Fibroblast of skin of left quadriceps (primary cell): ENCODE data around the gene CD74.
A peak's percentile ranks its signal among the peaks of the same experiment; 100 is the strongest.
"Not testable (repeated sequence)": the region's sequence is repeated elsewhere in the genome, so short reads cannot be mapped to it uniquely, and the experiment has no call there.

Experiments used
- DNase-seq, 2 experiments: peaks; one replicate each; pipeline ENCODE4 v3.0.0-alpha.2; 2013; ENCODE audit warnings: low read depth in 2 of 2

The CD74 gene

GRCh38 chr5:150412319-150413175 is at the start of gene CD74:
Gene CD74 (minus strand): TSS chr5:150412910. CDS start chr5:150412749, 161 bp downstream.
- DNase-seq, result no peak

GRCh38 chr5:150461231-150461630 is 48.5 kb upstream of the CD74 start:
- DNase-seq, result no peak

GRCh38 chr5:150460781-150461180 is 48.1 kb upstream of the CD74 start:
- DNase-seq, result no peak

GRCh38 chr5:150458802-150459557 is 46.3 kb upstream of the CD74 start:
- DNase-seq, result peak; percentile 37 to 42

DNA sequence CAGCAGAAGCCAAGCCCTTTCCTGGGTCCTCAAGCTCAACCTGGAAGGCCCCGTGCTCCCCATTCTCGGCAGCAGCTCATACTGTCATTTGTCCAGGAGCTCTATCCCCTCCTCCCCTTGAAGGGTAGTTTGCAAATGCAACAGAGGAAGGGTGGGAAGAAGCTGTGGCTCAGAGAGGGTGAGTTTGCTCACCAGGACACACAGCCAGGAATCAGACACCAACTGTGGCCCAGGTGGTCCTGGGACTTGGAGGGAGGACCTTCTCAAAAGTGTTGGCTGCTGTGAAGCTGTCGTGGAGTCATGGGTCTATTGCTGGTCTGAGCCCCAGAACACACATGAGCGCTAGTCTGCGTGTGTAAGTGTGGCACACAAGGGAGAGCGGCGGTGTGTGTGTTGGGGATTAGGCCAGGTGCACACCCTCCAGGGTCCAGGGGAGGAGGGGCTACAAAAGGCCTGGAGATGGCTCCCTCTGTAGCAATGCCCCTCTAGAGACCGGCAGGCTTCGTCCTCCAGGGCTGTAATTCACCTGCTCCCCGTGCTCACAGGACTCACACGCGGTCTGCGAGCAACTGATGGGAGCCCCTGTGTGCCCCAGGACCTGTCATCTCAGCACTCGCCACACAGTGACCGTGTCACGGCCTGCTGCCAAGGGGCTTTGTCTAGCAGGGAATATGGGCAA is 45.0 kb upstream of the CD74 start:
- DNase-seq, result no peak

GRCh38 chr5:150457121-150457520 is 44.4 kb upstream of the CD74 start:
- DNase-seq, result no peak

GRCh38 chr5:150454492-150455229 is 42.0 kb upstream of the CD74 start:
- DNase-seq, result no peak

- DNase-seq, result not testable (repeated sequence)
These were observed 41.3 kb upstream of the CD74 start for GRCh38 chr5:150454027-150454426.

- DNase-seq, result no peak
These were observed 40.2 kb upstream of the CD74 start for GRCh38 chr5:150452914-150453313.

- no peak for DNase-seq
These were observed 38.9 kb upstream of the CD74 start for GRCh38 chr5:150451594-150451993.

DNA sequence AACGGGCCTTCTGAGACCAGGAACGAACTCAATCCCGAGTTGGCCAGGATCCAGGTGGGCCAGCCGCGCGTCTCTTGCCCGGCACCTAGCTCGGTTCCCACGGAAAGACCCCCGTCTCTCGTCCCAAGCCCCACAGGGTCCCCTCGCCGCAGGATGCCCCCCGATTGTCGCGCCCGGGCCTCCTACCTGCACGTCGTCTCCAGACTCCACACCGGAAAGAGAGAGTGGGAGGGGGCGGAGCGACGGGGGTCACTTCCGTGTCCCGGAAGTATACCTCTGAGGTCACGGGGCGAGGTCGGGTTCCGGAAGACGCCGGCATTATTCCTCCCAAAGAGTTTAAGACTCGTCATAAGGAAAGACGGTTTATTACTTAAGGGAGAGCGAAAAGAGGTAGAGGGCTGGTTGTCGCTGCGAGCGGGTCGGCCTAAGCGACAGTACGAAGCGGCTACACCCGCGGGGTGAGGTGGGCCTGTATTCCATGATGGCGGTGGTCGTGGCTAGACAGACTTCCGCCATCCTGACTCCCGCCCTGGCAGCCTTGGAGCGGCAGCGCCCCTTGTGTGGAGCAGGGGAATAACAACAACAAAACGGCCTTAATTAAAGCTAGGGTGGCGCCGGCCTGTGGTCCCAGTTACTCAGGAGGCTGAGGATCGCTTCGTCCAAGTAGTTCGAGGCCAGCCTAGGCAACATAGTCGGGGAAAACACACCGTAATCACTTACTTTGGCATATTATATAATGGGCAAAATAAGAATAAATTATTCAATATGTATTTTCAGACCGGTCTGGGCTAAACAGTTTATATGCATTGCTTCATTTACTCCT is 37.0 kb upstream of the CD74 start, which contains the start of gene RPS14:
Gene RPS14, minus strand, starts transcription at position 223 of the 823 bp plus-strand sequence. CDS start 2,006 bp downstream, outside the sequence.
- peak; percentile 84 to 86 for DNase-seq

DNA sequence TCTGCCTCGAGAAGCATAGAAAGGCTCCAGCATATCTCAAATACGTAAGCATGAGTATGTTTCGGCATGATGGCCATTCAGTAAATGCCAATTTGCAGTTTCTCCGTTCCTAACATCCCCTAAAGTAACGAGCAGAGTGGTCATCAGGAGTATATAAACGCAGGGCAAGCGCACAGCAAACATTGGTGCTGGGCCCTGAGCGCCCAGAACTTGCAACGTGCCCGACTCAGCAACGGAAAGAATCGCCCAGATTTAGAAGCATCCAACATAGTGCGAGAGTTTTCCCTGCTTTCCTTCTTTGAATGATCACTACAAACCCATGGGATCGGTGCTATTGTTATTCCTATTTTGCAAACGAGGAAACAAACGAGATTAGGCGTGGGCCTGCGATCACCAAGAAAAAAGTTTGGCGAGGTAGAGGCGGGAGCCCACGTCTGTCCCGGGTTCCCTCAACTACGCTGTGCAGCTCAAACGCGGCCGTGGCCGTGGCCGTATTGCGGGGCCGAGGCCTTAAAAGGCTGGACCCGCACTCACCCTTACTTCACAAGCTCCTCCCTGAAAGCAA is 36.3 kb upstream of the CD74 start:
- no peak for DNase-seq

GRCh38 chr5:150448334-150448733 is 35.6 kb upstream of the CD74 start:
- DNase-seq, result no peak

GRCh38 chr5:150447188-150447587 is 34.5 kb upstream of the CD74 start:
- no peak for DNase-seq

DNA sequence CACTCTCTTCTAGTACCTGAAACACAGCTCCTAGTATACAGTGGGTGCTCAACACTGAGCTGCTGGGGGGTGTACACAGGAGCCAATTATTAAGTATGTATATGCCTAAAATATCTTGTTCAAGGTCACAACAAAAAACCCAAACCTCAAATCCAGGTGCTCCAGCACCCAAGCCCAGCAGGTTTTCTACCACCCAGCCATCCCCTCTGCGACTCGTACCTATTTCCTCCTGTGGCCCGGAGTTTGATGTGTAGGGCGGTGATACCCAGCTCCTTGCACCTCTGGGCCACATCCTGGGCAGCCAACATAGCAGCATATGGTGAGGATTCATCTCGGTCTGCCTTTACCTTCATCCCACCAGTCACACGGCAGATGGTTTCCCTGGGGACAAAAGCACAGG is 33.9 kb upstream of the CD74 start:
- DNase-seq, result no peak

DNA sequence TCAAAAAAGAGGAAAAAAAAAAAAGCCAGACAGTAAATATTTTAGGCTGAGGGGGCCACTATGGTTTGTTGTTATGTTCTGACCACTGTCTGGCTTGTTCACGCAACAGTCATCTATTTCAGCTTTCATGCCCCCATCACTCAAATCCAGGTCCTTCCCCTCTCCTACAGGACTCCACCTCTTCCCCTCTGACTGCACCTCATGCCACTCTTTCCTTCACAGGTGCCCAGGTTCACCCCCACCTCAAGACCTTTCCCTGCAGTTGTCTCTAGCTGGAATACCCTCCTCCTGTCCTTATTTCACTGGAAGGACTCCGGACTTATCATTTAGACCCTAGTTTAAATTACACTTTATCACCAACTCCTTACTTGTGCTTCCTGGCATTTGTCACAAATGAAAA is 33.4 kb upstream of the CD74 start:
- no peak for DNase-seq

DNA sequence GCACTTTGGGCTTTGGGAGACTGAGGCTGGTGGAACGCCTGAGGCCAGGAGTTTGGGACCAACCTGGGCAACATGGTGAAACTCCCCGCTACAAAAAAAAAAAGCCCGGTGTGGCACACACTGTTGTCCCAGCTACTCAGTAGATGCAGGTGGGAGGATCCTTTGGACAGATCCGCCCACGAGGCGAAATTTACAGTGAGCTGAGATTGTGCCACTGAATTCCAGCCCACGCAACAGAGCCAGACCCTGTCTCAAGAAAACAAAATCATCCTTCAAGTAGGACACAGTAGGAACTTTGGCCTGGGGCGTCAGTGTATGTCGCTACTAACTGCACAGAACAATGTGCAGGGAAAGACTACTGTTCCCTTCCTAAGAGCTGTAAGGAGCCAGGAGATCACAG is 32.1 kb upstream of the CD74 start:
- DNase-seq, result no peak

DNA sequence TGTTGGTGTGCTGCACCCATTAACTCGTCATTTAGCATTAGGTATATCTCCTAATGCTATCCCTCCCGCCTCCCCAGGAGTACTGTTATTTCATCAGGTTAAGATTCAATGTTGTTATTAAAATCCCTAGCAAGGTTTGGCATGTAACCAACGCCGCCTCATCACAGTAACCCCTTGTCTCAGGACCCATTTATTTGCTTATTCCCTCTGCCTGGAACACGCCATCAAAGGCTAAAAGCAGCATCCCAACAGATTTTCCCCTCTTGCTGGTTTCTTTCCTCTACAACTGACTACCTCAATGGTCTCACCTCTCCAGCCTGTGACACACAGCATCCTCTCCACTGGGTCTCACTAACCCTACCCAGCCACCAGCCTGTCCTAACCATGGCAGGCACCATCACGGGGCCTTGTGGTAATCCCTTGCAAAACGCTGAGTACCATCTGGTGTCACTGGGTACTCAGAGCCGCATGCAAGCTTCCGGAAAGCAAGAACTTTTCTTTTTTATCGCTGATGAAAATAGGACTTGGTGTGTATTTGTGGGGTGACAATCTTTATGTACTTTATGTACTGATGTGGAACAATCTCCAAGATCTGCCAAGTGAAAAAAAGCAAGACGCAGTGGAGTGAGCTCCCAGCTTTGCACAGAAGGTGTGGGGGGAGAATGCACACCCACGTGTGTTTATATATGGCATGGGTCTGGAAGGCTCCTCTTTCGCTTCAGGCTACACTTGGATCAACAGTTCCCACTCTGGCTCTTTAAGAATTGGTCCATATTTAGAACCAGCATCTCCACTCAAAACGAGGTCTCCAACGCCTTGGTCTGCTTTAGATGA is 30.7 kb upstream of the CD74 start:
- DNase-seq, result no peak

- DNase-seq, result no peak
These were observed 30.0 kb upstream of the CD74 start for GRCh38 chr5:150442699-150443080.
